GM18873 (cell line): Measurements from ENCODE around the gene MFAP2.

Experiments
- ATAC-seq: cut with Tn5 transposase; IDR thresholded peaks from one replicate; pipeline ENCODE4 v1.9.1; 2021; ENCODE audit warnings: mild to moderate bottlenecking, moderate library complexity, moderate number of reproducible peaks; ENCODE audit not compliant: unreplicated experiment, low FRiP score

The MFAP2 gene

GRCh38 chr1:16981269-16981849 is 939 bp upstream of the MFAP2 start:
- ATAC-seq, result no peak

- no peak for ATAC-seq
Observed at GRCh38 chr1:16979475-16980327, 719 bp downstream of the MFAP2 start.

GRCh38 chr1:16978567-16979474 is 1.6 kb downstream of the MFAP2 start:
- ATAC-seq, result no peak

- ATAC-seq, result no peak
Observed at GRCh38 chr1:16978139-16978538, 2.3 kb downstream of the MFAP2 start.

- no peak for ATAC-seq
Observed at GRCh38 chr1:16977377-16977776, 3.0 kb downstream of the MFAP2 start.

GRCh38 chr1:16976966-16977365 is 3.5 kb downstream of the MFAP2 start:
- no peak for ATAC-seq

GRCh38 chr1:16975838-16976237 is 4.6 kb downstream of the MFAP2 start:
- ATAC-seq, result no peak

GRCh38 chr1:16975211-16975610 is 5.2 kb downstream of the MFAP2 start:
- no peak for ATAC-seq

- no peak for ATAC-seq
Observed at GRCh38 chr1:16973215-16973614, 7.2 kb downstream of the MFAP2 start.

- no peak for ATAC-seq
Observed at GRCh38 chr1:16972189-16972895, 8.1 kb downstream of the MFAP2 start.

- no peak for ATAC-seq
Observed at GRCh38 chr1:16971341-16972188, 8.9 kb downstream of the MFAP2 start.

GRCh38 chr1:16970132-16970910 is 10.1 kb downstream of the MFAP2 start:
- no peak for ATAC-seq

- no peak for ATAC-seq
Observed at GRCh38 chr1:16969651-16970050, 10.8 kb downstream of the MFAP2 start.

GRCh38 chr1:16969057-16969611 is 11.3 kb downstream of the MFAP2 start:
- no peak for ATAC-seq

- ATAC-seq, result no peak
Observed at GRCh38 chr1:16968372-16968771, 12.0 kb downstream of the MFAP2 start.

- ATAC-seq, result no peak
Observed at GRCh38 chr1:16967962-16968361, 12.5 kb downstream of the MFAP2 start.

GRCh38 chr1:16967095-16967575 is 13.3 kb downstream of the MFAP2 start:
- no peak for ATAC-seq

- ATAC-seq, result no peak
Observed at GRCh38 chr1:16966282-16966681, 14.1 kb downstream of the MFAP2 start.
